ENCODE measurements around the gene DLX6.
"Not testable (repeated sequence)": the region's sequence is repeated elsewhere in the genome, so short reads cannot be mapped to it uniquely, and the experiment has no call there.

DNA sequence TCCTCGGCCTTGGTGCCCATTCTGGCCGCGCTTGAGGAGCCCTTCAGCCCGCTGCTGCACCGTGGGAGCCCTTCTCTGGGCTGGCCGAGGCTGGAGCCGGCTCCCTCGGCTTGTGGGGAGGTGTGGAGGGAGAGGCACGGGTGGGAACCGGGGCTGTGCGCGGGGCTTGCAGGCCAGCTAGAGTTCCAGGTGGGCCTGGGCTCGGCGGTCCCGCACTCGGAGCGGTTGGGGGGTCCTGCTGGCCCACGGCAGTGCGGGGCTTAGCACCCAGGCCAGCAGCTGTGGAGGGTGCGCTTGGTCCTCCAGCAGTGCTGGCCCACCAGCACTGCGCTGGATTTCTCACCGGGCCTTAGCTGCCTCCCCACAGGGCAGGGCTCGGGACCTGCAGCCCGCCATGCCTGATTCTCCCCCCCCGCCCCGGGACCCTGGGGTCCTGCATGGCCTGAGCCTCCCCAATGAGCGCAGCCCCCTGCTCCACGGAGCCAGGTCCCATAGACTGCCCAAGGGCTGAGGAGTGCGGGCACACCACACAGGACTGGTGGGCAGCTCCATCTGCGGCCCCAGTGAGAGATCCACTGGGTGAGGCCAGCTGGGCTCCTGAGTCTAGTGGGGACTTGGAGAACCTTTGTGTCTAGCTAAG, 29.0 kb downstream of the DLX6 start:
- TF ChIP-seq CTCF (conservative IDR thresholded peaks at IDR 0.05; ENCODE audit: low read depth, low read length); EZH2 (IDR thresholded peaks at IDR 0.05; ENCODE audit: borderline replicate concordance, low read depth, low read length, poor library complexity, severe bottlenecking): not testable (repeated sequence)
